Stimulated activated CD4-positive, alpha-beta T cell treated with anti-CD3 and anti-CD28 coated beads, Interleukin-15, amount 100 ng/mL, for 24 hours (primary cell): ENCODE data around the gene CHST5.
A peak's percentile ranks its signal among the peaks of the same experiment; 100 is the strongest.
"Not testable (repeated sequence)": the region's sequence is repeated elsewhere in the genome, so short reads cannot be mapped to it uniquely, and the experiment has no call there.

Experiments
- DNase-seq: peaks from one replicate; pipeline ENCODE4 v3.0.0-alpha.2; 2020

CHST5 gene

GRCh38 chr16:75548456-75548855, 12.5 kb upstream of the CHST5 start:
- not testable (repeated sequence) for DNase-seq

GRCh38 chr16:75546293-75546692, 10.4 kb upstream of the CHST5 start:
- no peak for DNase-seq

GRCh38 chr16:75545879-75546278, 10.0 kb upstream of the CHST5 start:
- DNase-seq: not testable (repeated sequence)

GRCh38 chr16:75542462-75542861, 6.6 kb upstream of the CHST5 start:
- not testable (repeated sequence) for DNase-seq

- DNase-seq: no peak
These were observed 5.3 kb upstream of the CHST5 start for GRCh38 chr16:75541236-75541635.

- DNase-seq: not testable (repeated sequence)
These were observed 3.1 kb upstream of the CHST5 start for GRCh38 chr16:75538882-75539565.

GRCh38 chr16:75537776-75538175, 1.9 kb upstream of the CHST5 start:
- no peak for DNase-seq

- DNase-seq: no peak
These were observed 581 bp downstream of the CHST5 start for GRCh38 chr16:75535211-75535843.

- DNase-seq: no peak
These were observed 1.2 kb downstream of the CHST5 start for GRCh38 chr16:75534560-75535205.

GRCh38 chr16:75532791-75533190, 3.1 kb downstream of the CHST5 start:
- DNase-seq: no peak

GRCh38 chr16:75532142-75532765, 3.7 kb downstream of the CHST5 start:
- DNase-seq: no peak

- DNase-seq: no peak
These were observed 5.9 kb downstream of the CHST5 start for GRCh38 chr16:75529959-75530358.

GRCh38 chr16:75529056-75529905, 6.6 kb downstream of the CHST5 start:
- no peak for DNase-seq

GRCh38 chr16:75527825-75528299, 8.0 kb downstream of the CHST5 start:
- no peak for DNase-seq

- DNase-seq: no peak
These were observed 9.7 kb downstream of the CHST5 start for GRCh38 chr16:75526032-75526790.

- no peak for DNase-seq
These were observed 16.7 kb downstream of the CHST5 start for GRCh38 chr16:75519175-75519574.

GRCh38 chr16:75516189-75516966, 19.5 kb downstream of the CHST5 start:
- DNase-seq: peak; percentile 45

GRCh38 chr16:75514296-75514695, 21.6 kb downstream of the CHST5 start:
- DNase-seq: no peak

GRCh38 chr16:75506574-75506973, 29.3 kb downstream of the CHST5 start:
- no peak for DNase-seq

- DNase-seq: no peak
These were observed 29.8 kb downstream of the CHST5 start for GRCh38 chr16:75506107-75506506.

GRCh38 chr16:75503801-75504200, 32.1 kb downstream of the CHST5 start:
- DNase-seq: no peak
